K562 (cell line): Measurements from ENCODE around the gene XPOT. TPM values are rescaled to one million over a fixed set of nuclear protein-coding genes. Genes with fewer than 3 reads are reported as not detected.

ENCODE experiments used
- ARHGAP35 ChIP-seq: fragments of 450-650 bp; IDR thresholded peaks from 2 replicates; pipeline ENCODE4 v1.6.1; 2018; ENCODE audit not compliant: partially characterized antibody
- ARNT ChIP-seq, 2 experiments: fragments of 450-650 bp; IDR thresholded peaks; 2 replicates each; pipeline ENCODE4 v1.6.1; 2016; ENCODE audit warnings: mild to moderate bottlenecking in 1 of 2
- BCOR ChIP-seq: fragments of 450-650 bp; IDR thresholded peaks from 2 replicates; pipeline ENCODE4 v1.6.1; 2016
- CHD2 ChIP-seq: IDR thresholded peaks from 2 replicates; pipeline ENCODE4 v1.6.1; 2011; ENCODE audit warnings: low read depth, low read length
- DMBX1 ChIP-seq: fragments of 250-450 bp; sonication (Bioruptor Pico); IDR thresholded peaks from 2 replicates; pipeline ENCODE4 v1.8.0; 2022; ENCODE audit warnings: inconsistent platforms, mild to moderate bottlenecking, moderate library complexity, borderline replicate concordance
- ELK1 ChIP-seq: sonication (generic); formaldehyde crosslinking; IDR thresholded peaks from 2 replicates; pipeline ENCODE4 v1.8.1; 2022; ENCODE audit warnings: missing genetic modification reagents
- GTF2B ChIP-seq: IDR thresholded peaks from 2 replicates; pipeline ENCODE4 v1.6.1; 2011; ENCODE audit not compliant: insufficient read length; ENCODE audit errors: extremely low read depth
- HDAC3 ChIP-seq: fragments of 450-650 bp; IDR thresholded peaks from 2 replicates; pipeline ENCODE4 v1.6.1; 2018; ENCODE audit warnings: borderline replicate concordance, mild to moderate bottlenecking, moderate library complexity; ENCODE audit not compliant: partially characterized antibody
- HIVEP1 ChIP-seq: fragments of 250-450 bp; sonication (Bioruptor Pico); IDR thresholded peaks from 2 replicates; pipeline ENCODE4 v1.4.0; 2020; ENCODE audit warnings: mild to moderate bottlenecking
- KLF1 ChIP-seq: fragments of 450-650 bp; IDR thresholded peaks from 2 replicates; pipeline ENCODE4 v1.6.1; 2016; ENCODE audit warnings: missing genetic modification characterization, missing compliant biosample characterization
- LEF1 ChIP-seq: fragments of 450-650 bp; IDR thresholded peaks from 2 replicates; pipeline ENCODE4 v1.6.1; 2016; ENCODE audit warnings: mild to moderate bottlenecking
- POLR3A ChIP-seq: IDR thresholded peaks from 2 replicates; pipeline ENCODE4 v1.6.1; 2011; ENCODE audit warnings: borderline replicate concordance, mild to moderate bottlenecking, moderate library complexity; ENCODE audit not compliant: insufficient read length, insufficient read depth; ENCODE audit errors: extremely low read depth
- PRPF4 ChIP-seq: fragments of 200-400 bp; formaldehyde crosslinking; IDR thresholded peaks from one replicate; pipeline ENCODE4 v1.6.1; 2017; ENCODE audit warnings: low read length, low read depth, mild to moderate bottlenecking; ENCODE audit not compliant: insufficient read depth, poor library complexity, severe bottlenecking
- PURB ChIP-seq: sonication (generic); formaldehyde crosslinking; IDR thresholded peaks from 2 replicates; pipeline ENCODE4 v1.9.0; 2021; ENCODE audit warnings: low read depth, mild to moderate bottlenecking, missing genetic modification reagents
- RB1 ChIP-seq: fragments of 450-650 bp; IDR thresholded peaks from 2 replicates; pipeline ENCODE4 v1.6.1; 2017; ENCODE audit warnings: low read depth, mild to moderate bottlenecking
- RBM22 ChIP-seq: fragments of 200-400 bp; formaldehyde crosslinking; IDR thresholded peaks from 2 replicates; pipeline ENCODE4 v1.6.1; 2018; ENCODE audit warnings: low read length, low read depth; ENCODE audit not compliant: poor library complexity, severe bottlenecking
- RCOR1 ChIP-seq, 2 experiments: IDR thresholded peaks; 2 replicates each; pipeline ENCODE4 v1.6.1; 2012; ENCODE audit warnings: low read depth in 2 of 2, low read length in 2 of 2, borderline replicate concordance in 1 of 2, improper control_type of control experiment in 1 of 2
- SFPQ ChIP-seq: fragments of 200-400 bp; formaldehyde crosslinking; IDR thresholded peaks from 2 replicates; pipeline ENCODE4 v1.6.1; 2017; ENCODE audit warnings: mild to moderate bottlenecking, low read depth, low read length, moderate library complexity
- SNIP1 ChIP-seq: fragments of 450-650 bp; IDR thresholded peaks from 2 replicates; pipeline ENCODE4 v1.7.1; 2017; ENCODE audit warnings: low read depth, mild to moderate bottlenecking
- SNRNP70 ChIP-seq: fragments of 200-400 bp; formaldehyde crosslinking; optimal IDR thresholded peaks from 2 replicates; pipeline ENCODE3; 2017; ENCODE audit warnings: low read depth, low read length
- TAF9B ChIP-seq: fragments of 450-650 bp; IDR thresholded peaks from 2 replicates; pipeline ENCODE4 v1.6.1; 2018; ENCODE audit warnings: mild to moderate bottlenecking; ENCODE audit not compliant: partially characterized antibody
- TCF3 ChIP-seq: sonication (generic); formaldehyde crosslinking; IDR thresholded peaks from 2 replicates; pipeline ENCODE4 v1.4.0; 2020; ENCODE audit warnings: mild to moderate bottlenecking, missing genetic modification reagents
- YBX1 ChIP-seq: fragments of 450-650 bp; IDR thresholded peaks from 2 replicates; pipeline ENCODE4 v1.7.1; 2016; ENCODE audit warnings: mild to moderate bottlenecking
- ZBED1 ChIP-seq: IDR thresholded peaks from 2 replicates; pipeline ENCODE4 v1.6.1; 2014
- ZC3H11A ChIP-seq: IDR thresholded peaks from 2 replicates; pipeline ENCODE4 v1.6.1; 2012; ENCODE audit warnings: low read depth, low read length, improper control_type of control experiment
- ZNF232 ChIP-seq: sonication (generic); formaldehyde crosslinking; IDR thresholded peaks from 2 replicates; pipeline ENCODE4 v1.8.0; 2022; ENCODE audit warnings: mild to moderate bottlenecking, missing genetic modification reagents
- ZNF589 ChIP-seq: fragments of 200-800 bp; sonication (Bioruptor generic); IDR thresholded peaks from 2 replicates; pipeline ENCODE4 v1.6.1; 2016; ENCODE audit warnings: low read depth, missing genetic modification characterization, missing compliant biosample characterization
- ZNF707 ChIP-seq: fragments of 250-450 bp; sonication (Bioruptor Pico); conservative IDR thresholded peaks from 2 replicates; pipeline ENCODE4 v1.8.0; 2022; ENCODE audit warnings: inconsistent platforms, mild to moderate bottlenecking, moderate library complexity
- polyA plus RNA-seq, 8 experiments: library from polyadenylated mRNA; depleted of rRNA in 4 of 8; stranded (reverse) in 5 of 8; unstranded in 3 of 8; fragments of >200 nt; fragmentation: Nextera tagmentation in 2 of 8; fragmentation: Illumina TruSeq in 1 of 8; extraction: Ambion mirVana in 2 of 8; extraction: Trizol in 1 of 8; gene quantifications; 2 replicates each; pipeline versions ENCODE4 v1.2.1 to v1.2.3, GENCODE V29; 2011 to 2014; ENCODE audit warnings: inconsistent platforms in 1 of 8, missing spikeins in 1 of 8
- total RNA-seq, 7 experiments: library from RNA; depleted of rRNA in 6 of 7; stranded (reverse); fragments of >200 nt in 6 of 7; fragmentation: Illumina TruSeq in 2 of 7; extraction: Trizol in 2 of 7; gene quantifications; 2 replicates each; pipeline versions ENCODE4 v1.2.1 to v1.2.3, GENCODE V29; 2011 to 2021; ENCODE audit warnings: low replicate concordance in 1 of 7

The XPOT gene
- total and polyA plus RNA-seq, 9 of the 15 experiments (the other 6 are each of a cell fraction or from before 2014, with no cell fraction given), result 26.2 to 192 (median 102) TPM

GRCh38 chr12:64403707-64404469 lies at the start of gene XPOT (continued):
- TF ChIP-seq SFPQ (no peak), RCOR1 (IDR thresholded peaks at IDR 0.05; ENCODE audit: borderline replicate concordance in 1 of 2, low read depth in 2 of 2, low read length in 2 of 2) (no peak), RB1 (peak; percentile 93), GTF2B (no peak), PRPF4 (no peak), SNIP1 (no peak), ARNT (IDR thresholded peaks at IDR 0.05) (no peak), TAF9B (peak; percentile 27), PURB (no peak), HDAC3 (no peak), ZNF589 (CRISPR knock-in tag) (peak; percentile 15; the same call in 1 of the 2 replicates), RBM22 (no peak), BCOR (no peak), YBX1 (no peak), ZBED1 (no peak), KLF1 (tag) (0 out of 2 replicates have a peak, but pooled peaks have one; percentile 65), DMBX1 (CRISPR knock-in tag) (no peak), LEF1 (no peak), POLR3A (no peak), SNRNP70 (no peak), CHD2 (no peak), TCF3 (CRISPR knock-in tag) (no peak), ELK1 (CRISPR knock-in tag) (no peak), ZC3H11A (no peak), ZNF707 (no peak), ZNF232 (no peak), HIVEP1 (CRISPR knock-in tag) (no peak), ARHGAP35 (no peak)
